Esophagus squamous epithelium (tissue), 4 donors: ENCODE data around the gene PLXDC2.

Experiments
- CTCF ChIP-seq, 6 experiments: fragments of 450-650 bp in 4 of 6; fragments of 200-600 bp in 2 of 6; sonication (generic) in 2 of 6; IDR thresholded peaks; one replicate each; pipeline ENCODE4 v1.5.1; 2016 to 2019; ENCODE audit warnings: antibody characterized with exemption in 6 of 6, mild to moderate bottlenecking in 4 of 6, moderate library complexity in 4 of 6
- POLR2A ChIP-seq, 4 donors: fragments of 450-650 bp; IDR thresholded peaks; one replicate each; pipeline ENCODE4 v1.6.1; 2017; ENCODE audit warnings: antibody characterized with exemption in 4 of 4, mild to moderate bottlenecking in 4 of 4, moderate library complexity in 3 of 4

DNA sequence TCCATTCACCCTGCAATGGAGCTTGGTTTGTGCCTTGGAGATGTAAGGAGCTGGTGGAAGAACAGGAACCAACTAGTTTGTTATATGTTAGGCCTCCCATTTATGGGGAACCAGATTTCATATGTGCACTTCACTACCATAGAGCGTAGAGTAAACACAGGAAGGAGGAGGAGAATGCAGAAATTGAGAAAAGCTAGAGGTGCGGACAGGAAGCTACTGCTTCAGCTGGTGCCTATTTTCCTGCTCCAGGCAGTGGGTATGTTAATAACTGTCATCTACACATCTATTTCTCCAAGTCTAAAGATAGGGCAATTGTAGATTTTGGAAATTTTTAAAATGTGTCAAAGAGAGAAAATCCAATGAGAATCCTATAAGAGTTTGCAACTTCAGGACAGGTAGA, 482.2 kb downstream of the PLXDC2 start:
- no peak for TF ChIP-seq CTCF (IDR thresholded peaks at IDR 0.05)
- no peak for TF ChIP-seq POLR2A (IDR thresholded peaks at IDR 0.05)
